ENCODE data around the gene HOXA2.

HOXA2 gene

GRCh38 chr7:27111751-27112277 is 9.3 kb upstream of the HOXA2 start (continued):
- TF ChIP-seq, protein P1, sequence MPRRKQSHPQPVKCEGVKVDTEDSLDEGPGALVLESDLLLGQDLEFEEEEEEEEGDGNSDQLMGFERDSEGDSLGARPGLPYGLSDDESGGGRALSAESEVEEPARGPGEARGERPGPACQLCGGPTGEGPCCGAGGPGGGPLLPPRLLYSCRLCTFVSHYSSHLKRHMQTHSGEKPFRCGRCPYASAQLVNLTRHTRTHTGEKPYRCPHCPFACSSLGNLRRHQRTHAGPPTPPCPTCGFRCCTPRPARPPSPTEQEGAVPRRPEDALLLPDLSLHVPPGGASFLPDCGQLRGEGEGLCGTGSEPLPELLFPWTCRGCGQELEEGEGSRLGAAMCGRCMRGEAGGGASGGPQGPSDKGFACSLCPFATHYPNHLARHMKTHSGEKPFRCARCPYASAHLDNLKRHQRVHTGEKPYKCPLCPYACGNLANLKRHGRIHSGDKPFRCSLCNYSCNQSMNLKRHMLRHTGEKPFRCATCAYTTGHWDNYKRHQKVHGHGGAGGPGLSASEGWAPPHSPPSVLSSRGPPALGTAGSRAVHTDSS (tag by site-specific recombination; IDR thresholded peaks at IDR 0.05): no peak

- H3K27ac ChIP-seq (ENCODE audit: extremely low read depth, low read depth, low read length): peak overlapping the region; percentile 99
- H3K4me3 ChIP-seq (ENCODE audit: low read depth, low read length): peak overlapping the region; percentile 70
- no peaks in the 10 kb centered on the region for H3K9me3 ChIP-seq (ENCODE audit: control insufficient read depth, insufficient read depth, low read depth, low read length)
- peaks cover 9% of the 10 kb centered on the region for H3K4me1 ChIP-seq (ENCODE audit: control insufficient read depth, insufficient read depth, low read length)
- peak; percentile 46 for TF ChIP-seq ZBTB11 (tag by site-specific recombination; conservative IDR thresholded peaks at IDR 0.05; ENCODE audit: low read depth)
- 0 out of 2 replicates have a peak, but pooled peaks have one; percentile 3 for TF ChIP-seq ZXDB (tag by site-specific recombination; IDR thresholded peaks at IDR 0.05)
- 0 out of 2 replicates have a peak, but pooled peaks have one; percentile 7 for TF ChIP-seq MZF1 (tag by site-specific recombination; IDR thresholded peaks at IDR 0.05; ENCODE audit: borderline replicate concordance)
- peak; percentile 76 for TF ChIP-seq ZNF398 (tag by site-specific recombination; IDR thresholded peaks at IDR 0.05)
- TF ChIP-seq SP7 (tag by site-specific recombination; IDR thresholded peaks at IDR 0.05): peak; percentile 56
- no peak for TF ChIP-seq ZNF555 (tag by site-specific recombination; conservative IDR thresholded peaks at IDR 0.05)
- no peak for TF ChIP-seq ZNF701 (tag by site-specific recombination; IDR thresholded peaks at IDR 0.05)
- TF ChIP-seq, protein P2, sequence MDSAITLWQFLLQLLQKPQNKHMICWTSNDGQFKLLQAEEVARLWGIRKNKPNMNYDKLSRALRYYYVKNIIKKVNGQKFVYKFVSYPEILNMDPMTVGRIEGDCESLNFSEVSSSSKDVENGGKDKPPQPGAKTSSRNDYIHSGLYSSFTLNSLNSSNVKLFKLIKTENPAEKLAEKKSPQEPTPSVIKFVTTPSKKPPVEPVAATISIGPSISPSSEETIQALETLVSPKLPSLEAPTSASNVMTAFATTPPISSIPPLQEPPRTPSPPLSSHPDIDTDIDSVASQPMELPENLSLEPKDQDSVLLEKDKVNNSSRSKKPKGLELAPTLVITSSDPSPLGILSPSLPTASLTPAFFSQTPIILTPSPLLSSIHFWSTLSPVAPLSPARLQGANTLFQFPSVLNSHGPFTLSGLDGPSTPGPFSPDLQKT (IDR thresholded peaks at IDR 0.05; ENCODE audit: borderline replicate concordance, low read depth, low read length): no peak
- TF ChIP-seq, protein P3, sequence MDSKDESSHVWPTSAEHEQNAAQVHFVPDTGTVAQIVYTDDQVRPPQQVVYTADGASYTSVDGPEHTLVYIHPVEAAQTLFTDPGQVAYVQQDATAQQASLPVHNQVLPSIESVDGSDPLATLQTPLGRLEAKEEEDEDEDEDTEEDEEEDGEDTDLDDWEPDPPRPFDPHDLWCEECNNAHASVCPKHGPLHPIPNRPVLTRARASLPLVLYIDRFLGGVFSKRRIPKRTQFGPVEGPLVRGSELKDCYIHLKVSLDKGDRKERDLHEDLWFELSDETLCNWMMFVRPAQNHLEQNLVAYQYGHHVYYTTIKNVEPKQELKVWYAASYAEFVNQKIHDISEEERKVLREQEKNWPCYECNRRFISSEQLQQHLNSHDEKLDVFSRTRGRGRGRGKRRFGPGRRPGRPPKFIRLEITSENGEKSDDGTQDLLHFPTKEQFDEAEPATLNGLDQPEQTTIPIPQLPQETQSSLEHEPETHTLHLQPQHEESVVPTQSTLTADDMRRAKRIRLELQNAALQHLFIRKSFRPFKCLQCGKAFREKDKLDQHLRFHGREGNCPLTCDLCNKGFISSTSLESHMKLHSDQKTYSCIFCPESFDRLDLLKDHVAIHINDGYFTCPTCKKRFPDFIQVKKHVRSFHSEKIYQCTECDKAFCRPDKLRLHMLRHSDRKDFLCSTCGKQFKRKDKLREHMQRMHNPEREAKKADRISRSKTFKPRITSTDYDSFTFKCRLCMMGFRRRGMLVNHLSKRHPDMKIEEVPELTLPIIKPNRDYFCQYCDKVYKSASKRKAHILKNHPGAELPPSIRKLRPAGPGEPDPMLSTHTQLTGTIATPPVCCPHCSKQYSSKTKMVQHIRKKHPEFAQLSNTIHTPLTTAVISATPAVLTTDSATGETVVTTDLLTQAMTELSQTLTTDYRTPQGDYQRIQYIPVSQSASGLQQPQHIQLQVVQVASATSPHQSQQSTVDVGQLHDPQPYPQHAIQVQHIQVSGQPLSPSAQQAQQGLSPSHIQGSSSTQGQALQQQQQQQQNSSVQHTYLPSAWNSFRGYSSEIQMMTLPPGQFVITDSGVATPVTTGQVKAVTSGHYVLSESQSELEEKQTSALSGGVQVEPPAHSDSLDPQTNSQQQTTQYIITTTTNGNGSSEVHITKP (tag by site-specific recombination; IDR thresholded peaks at IDR 0.05): peak; percentile 75
- TF ChIP-seq ZNF335 (tag by site-specific recombination; conservative IDR thresholded peaks at IDR 0.05): peak; percentile 30; the same call in 1 of the 2 replicates
- TF ChIP-seq, protein P4, sequence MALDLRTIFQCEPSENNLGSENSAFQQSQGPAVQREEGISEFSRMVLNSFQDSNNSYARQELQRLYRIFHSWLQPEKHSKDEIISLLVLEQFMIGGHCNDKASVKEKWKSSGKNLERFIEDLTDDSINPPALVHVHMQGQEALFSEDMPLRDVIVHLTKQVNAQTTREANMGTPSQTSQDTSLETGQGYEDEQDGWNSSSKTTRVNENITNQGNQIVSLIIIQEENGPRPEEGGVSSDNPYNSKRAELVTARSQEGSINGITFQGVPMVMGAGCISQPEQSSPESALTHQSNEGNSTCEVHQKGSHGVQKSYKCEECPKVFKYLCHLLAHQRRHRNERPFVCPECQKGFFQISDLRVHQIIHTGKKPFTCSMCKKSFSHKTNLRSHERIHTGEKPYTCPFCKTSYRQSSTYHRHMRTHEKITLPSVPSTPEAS (tag by site-specific recombination; IDR thresholded peaks at IDR 0.05): peak; percentile 81
- no peak for TF ChIP-seq ZNF121 (tag by site-specific recombination; IDR thresholded peaks at IDR 0.05)
- TF ChIP-seq PRDM1 (tag by site-specific recombination; IDR thresholded peaks at IDR 0.05): no peak
- TF ChIP-seq ZNF473 (tag by site-specific recombination; IDR thresholded peaks at IDR 0.05): no peak
- peak; percentile 61 for TF ChIP-seq IKZF3 (tag by site-specific recombination; IDR thresholded peaks at IDR 0.05)
- peak; percentile 82 for TF ChIP-seq GLIS1 (tag by site-specific recombination; IDR thresholded peaks at IDR 0.05)
- POLR2A ChIA-PET: interaction anchor here (0.7 to 3.2 kb wide), 8 partner anchors 9 to 247 kb away, joined by 3 to 31 read pairs (median 4); partner anchors contain the start of genes HOXA1, HOXA4 and SKAP2
- H3K36me3 ChIP-seq (ENCODE audit: control insufficient read depth in 2 of 2, insufficient read depth in 1 of 2, low read length in 2 of 2): peaks cover 11 to 25% of the 10 kb centered on the region in 2 experiments
- CTCF ChIA-PET: interaction anchor here (0.9 to 1.9 kb wide), 6 partner anchors 9 to 257 kb away, joined by 3 to 6 read pairs (median 4); partner anchors contain the start of genes HOXA4 and HOXA5
Observed at GRCh38 chr7:27111042-27111750, 8.7 kb upstream of the HOXA2 start.

All from HEK293 (cell line).